ENCODE results near the gene SND1. TPM values are rescaled to one million over a fixed set of nuclear protein-coding genes. Genes with fewer than 3 reads are reported as not detected.

The SND1 gene
- total RNA-seq, 1 donor from 2014 or later, result 85.9 TPM

DNA sequence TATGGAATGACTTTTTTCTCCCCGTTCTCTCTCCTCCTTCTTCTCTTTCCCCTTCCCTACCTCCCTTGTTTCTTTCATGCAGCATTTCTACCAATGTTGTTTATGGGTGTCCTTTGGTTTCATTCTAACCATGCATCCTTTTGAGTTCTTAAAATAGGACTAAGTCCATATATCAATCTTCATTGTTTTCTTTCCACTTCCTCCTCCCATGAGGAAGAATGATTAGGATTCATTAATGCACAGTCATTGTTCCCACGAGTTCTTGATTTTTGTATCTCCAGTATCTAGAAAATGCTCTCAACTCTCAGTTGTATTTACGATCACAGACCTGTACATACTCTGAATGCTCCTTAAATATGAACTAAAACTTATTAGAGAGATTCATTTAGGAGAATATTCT lies 226.0 kb downstream of the SND1 start:
- intact Hi-C loops (cut with DNase I), result no loop called here
- TF ChIP-seq POLR2A (IDR thresholded peaks at IDR 0.05) (no peak), POLR2AphosphoS5 (IDR thresholded peaks at IDR 0.05; ENCODE audit: insufficient read depth in 1 of 2, low read depth in 1 of 2) (no peak)
- TF ChIP-seq, protein P1, sequence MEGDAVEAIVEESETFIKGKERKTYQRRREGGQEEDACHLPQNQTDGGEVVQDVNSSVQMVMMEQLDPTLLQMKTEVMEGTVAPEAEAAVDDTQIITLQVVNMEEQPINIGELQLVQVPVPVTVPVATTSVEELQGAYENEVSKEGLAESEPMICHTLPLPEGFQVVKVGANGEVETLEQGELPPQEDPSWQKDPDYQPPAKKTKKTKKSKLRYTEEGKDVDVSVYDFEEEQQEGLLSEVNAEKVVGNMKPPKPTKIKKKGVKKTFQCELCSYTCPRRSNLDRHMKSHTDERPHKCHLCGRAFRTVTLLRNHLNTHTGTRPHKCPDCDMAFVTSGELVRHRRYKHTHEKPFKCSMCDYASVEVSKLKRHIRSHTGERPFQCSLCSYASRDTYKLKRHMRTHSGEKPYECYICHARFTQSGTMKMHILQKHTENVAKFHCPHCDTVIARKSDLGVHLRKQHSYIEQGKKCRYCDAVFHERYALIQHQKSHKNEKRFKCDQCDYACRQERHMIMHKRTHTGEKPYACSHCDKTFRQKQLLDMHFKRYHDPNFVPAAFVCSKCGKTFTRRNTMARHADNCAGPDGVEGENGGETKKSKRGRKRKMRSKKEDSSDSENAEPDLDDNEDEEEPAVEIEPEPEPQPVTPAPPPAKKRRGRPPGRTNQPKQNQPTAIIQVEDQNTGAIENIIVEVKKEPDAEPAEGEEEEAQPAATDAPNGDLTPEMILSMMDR (IDR thresholded peaks at IDR 0.05), result no peak
- DNase-seq (ENCODE audit: extremely low spot score in 2 of 2), result no peak
- H3K9me3 ChIP-seq, result no peaks in the 10 kb centered on the region
- H3K27ac ChIP-seq, result no peak overlapping the region
- no peaks in the 10 kb centered on the region for H3K36me3 ChIP-seq
- H3K27me3 ChIP-seq, result no peaks in the 10 kb centered on the region
- no peak overlapping the region for H3K4me3 ChIP-seq
- H3K4me1 ChIP-seq, result peaks cover 13% of the 10 kb centered on the region

DNA sequence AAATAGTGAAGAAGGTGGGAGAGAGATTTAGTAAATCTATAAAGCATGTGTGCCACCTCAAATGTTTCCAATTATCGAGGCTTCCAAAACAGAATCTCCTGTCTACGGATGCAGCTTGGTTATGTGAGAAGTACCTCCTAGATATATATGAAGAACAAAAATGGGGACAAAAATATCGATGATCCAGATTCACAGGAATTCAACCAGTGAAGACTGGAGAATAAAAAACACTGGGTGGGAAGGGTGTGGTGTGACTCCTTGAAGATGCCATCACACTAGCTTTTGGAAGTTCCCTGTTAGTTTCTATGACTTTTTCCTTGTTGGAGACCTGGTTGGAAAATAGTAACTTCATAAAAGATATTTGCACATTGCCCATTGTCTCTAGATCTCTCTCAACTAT lies 226.8 kb downstream of the SND1 start:
- peaks cover 13% of the 10 kb centered on the region for H3K4me1 ChIP-seq

DNA sequence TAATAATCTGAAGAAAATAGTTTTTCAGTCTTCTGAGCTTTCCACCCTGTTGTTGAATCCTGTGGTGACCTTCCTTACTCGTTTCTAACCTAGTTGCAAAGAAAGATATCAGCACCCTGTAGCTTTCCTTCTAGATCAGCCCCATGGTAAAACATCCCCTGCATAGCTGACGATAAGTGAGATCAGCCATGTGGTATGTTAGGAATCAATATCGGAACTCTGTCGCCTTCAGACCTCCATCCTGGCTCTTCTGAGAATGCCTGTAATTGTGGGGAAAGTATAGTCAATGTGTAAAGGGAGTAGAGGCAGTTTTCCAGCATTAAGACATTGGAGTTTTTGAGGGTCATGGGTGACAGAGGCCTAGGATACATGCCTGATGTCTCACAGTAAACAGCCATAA lies 227.4 kb downstream of the SND1 start:
- Histone ChIP-seq H3K4me3 (no peak overlapping the region), H3K4me1 (peaks cover 13% of the 10 kb centered on the region), H3K9me3 (no peaks in the 10 kb centered on the region), H3K36me3 (no peaks in the 10 kb centered on the region), H3K27ac (no peak overlapping the region), H3K27me3 (no peaks in the 10 kb centered on the region)
- DNase-seq (ENCODE audit: extremely low spot score in 2 of 2), result no peak
- intact Hi-C loops (cut with DNase I), result no loop called here
- TF ChIP-seq, protein P1 (IDR thresholded peaks at IDR 0.05), result no peak
- TF ChIP-seq POLR2AphosphoS5 (IDR thresholded peaks at IDR 0.05; ENCODE audit: insufficient read depth in 1 of 2, low read depth in 1 of 2), result no peak
- TF ChIP-seq POLR2A (IDR thresholded peaks at IDR 0.05), result no peak

More for the DNA sequence above, 226.8 kb downstream of the SND1 start:
- Histone ChIP-seq H3K27me3 (no peaks in the 10 kb centered on the region), H3K4me3 (no peak overlapping the region), H3K9me3 (no peaks in the 10 kb centered on the region), H3K36me3 (no peaks in the 10 kb centered on the region), H3K27ac (no peak overlapping the region)
- TF ChIP-seq POLR2AphosphoS5 (IDR thresholded peaks at IDR 0.05; ENCODE audit: insufficient read depth in 1 of 2, low read depth in 1 of 2) (no peak), POLR2A (IDR thresholded peaks at IDR 0.05) (no peak)
- TF ChIP-seq, protein P1 (IDR thresholded peaks at IDR 0.05), result no peak
- DNase-seq (ENCODE audit: extremely low spot score in 2 of 2), result no peak
- intact Hi-C loops (cut with DNase I), result no loop called here

DNA sequence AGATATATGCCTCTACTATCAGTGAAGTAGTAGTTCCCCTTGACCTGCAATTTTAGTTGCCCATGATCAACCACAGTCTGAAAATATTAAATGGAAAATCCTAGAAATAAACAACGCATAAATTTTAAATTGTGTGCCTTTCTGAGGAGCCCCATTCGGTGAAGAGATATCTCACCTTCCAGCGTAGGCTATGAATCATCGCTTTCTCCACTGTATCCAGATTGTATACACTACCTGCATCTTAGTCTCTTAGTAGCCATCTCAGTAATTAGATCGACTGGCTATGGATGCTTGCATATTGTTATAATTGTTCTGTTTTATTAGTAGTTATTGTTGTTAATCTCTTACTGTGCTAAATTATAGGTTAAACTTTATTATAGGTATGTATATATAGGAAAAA lies 227.9 kb downstream of the SND1 start:
- DNase-seq (ENCODE audit: extremely low spot score in 2 of 2), result no peak
- Histone ChIP-seq H3K27ac (no peak overlapping the region), H3K4me1 (peaks cover 12% of the 10 kb centered on the region), H3K9me3 (no peaks in the 10 kb centered on the region), H3K4me3 (no peak overlapping the region), H3K36me3 (no peaks in the 10 kb centered on the region), H3K27me3 (no peaks in the 10 kb centered on the region)
- TF ChIP-seq POLR2AphosphoS5 (IDR thresholded peaks at IDR 0.05; ENCODE audit: insufficient read depth in 1 of 2, low read depth in 1 of 2) (no peak), POLR2A (IDR thresholded peaks at IDR 0.05) (no peak)
- TF ChIP-seq, protein P1 (IDR thresholded peaks at IDR 0.05), result no peak
- intact Hi-C loops (cut with DNase I), result no loop called here

DNA sequence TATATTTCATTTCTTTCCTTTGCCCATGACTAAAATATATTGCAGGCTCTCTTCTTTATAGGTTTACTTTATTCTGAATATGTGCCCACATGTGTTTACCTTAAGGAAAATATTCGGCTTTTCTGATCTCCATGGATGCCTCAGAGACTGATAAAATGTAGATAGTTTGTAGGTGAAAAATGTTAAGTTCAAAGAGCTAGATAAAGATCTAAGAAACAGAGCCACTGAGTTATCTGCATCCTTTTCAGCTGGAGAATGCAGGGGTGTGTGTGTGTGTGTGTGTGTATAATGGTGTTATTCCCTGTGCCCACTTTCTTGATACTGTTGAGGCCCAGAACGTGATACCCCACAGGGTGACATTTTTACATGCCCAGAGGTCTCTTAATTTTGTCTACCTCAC lies 228.5 kb downstream of the SND1 start:
- TF ChIP-seq POLR2AphosphoS5 (IDR thresholded peaks at IDR 0.05; ENCODE audit: insufficient read depth in 1 of 2, low read depth in 1 of 2) (no peak), POLR2A (IDR thresholded peaks at IDR 0.05) (no peak)
- TF ChIP-seq, protein P1 (IDR thresholded peaks at IDR 0.05), result no peak

More for the DNA sequence above, 228.5 kb downstream of the SND1 start:
- H3K9me3 ChIP-seq, result no peaks in the 10 kb centered on the region
- intact Hi-C loops (cut with DNase I), result no loop called here
- no peak overlapping the region for H3K4me3 ChIP-seq
- no peaks in the 10 kb centered on the region for H3K27me3 ChIP-seq
- peaks cover 8% of the 10 kb centered on the region for H3K4me1 ChIP-seq
- no peaks in the 10 kb centered on the region for H3K36me3 ChIP-seq
- H3K27ac ChIP-seq, result no peak overlapping the region
- no peak for DNase-seq (ENCODE audit: extremely low spot score in 2 of 2)

Measured in vagina (tissue), 2 donors.